Osteocyte (in vitro differentiated cells): ENCODE measurements around the gene FBH1. TPM values are rescaled to one million over a fixed set of nuclear protein-coding genes. Genes with fewer than 3 reads are reported as not detected.

ENCODE experiments used
- DNase-seq: peaks from one replicate; pipeline ENCODE4 v3.0.0; 2021; ENCODE audit warnings: mixed read lengths; ENCODE audit not compliant: unreplicated experiment; ENCODE audit errors: extremely low spot score
- H3K27ac Mint-ChIP-seq: one replicate; pipeline ENCODE4 v1.8.0; 2021; ENCODE audit warnings: mild to moderate bottlenecking, mixed read lengths; ENCODE audit not compliant: unreplicated experiment
- H3K27me3 Mint-ChIP-seq: one replicate; pipeline ENCODE4 v1.8.0; 2021; ENCODE audit warnings: mixed read lengths; ENCODE audit not compliant: unreplicated experiment
- H3K36me3 Mint-ChIP-seq: one replicate; pipeline ENCODE4 v1.8.0; 2021; ENCODE audit warnings: mixed read lengths; ENCODE audit not compliant: unreplicated experiment
- H3K4me1 Mint-ChIP-seq: one replicate; pipeline ENCODE4 v1.8.0; 2021; ENCODE audit warnings: mixed read lengths; ENCODE audit not compliant: unreplicated experiment
- H3K4me3 Mint-ChIP-seq: one replicate; pipeline ENCODE4 v1.8.0; 2021; ENCODE audit warnings: mild to moderate bottlenecking, moderate library complexity, mixed read lengths; ENCODE audit not compliant: unreplicated experiment
- H3K9me3 Mint-ChIP-seq: one replicate; pipeline ENCODE4 v1.8.0; 2021; ENCODE audit warnings: mixed read lengths; ENCODE audit not compliant: unreplicated experiment
- CTCF ChIP-seq: fragments of 200-600 bp; sonication (generic); IDR thresholded peaks from 2 replicates; pipeline ENCODE4 v1.5.0; 2021; ENCODE audit warnings: antibody characterized with exemption, mild to moderate bottlenecking, moderate library complexity
- total RNA-seq: library from RNA; stranded (reverse); gene quantifications from 2 replicates; pipeline ENCODE4 v1.2.1, GENCODE V29; 2021

Gene FBH1
- total RNA-seq, 1 donor from 2014 or later: 86.1 TPM

- no peaks in the 10 kb centered on the region for H3K36me3 Mint-ChIP-seq
These were observed 80.5 kb downstream of the FBH1 start for GRCh38 chr10:5970527-5970926.

GRCh38 chr10:5971315-5971832, 81.3 kb downstream of the FBH1 start:
- peaks cover 18% of the 10 kb centered on the region for H3K27me3 Mint-ChIP-seq
- H3K4me1 Mint-ChIP-seq: peaks cover 3% of the 10 kb centered on the region
- H3K4me3 Mint-ChIP-seq: no peak overlapping the region
- H3K9me3 Mint-ChIP-seq: no peaks in the 10 kb centered on the region
- no peak overlapping the region for H3K27ac Mint-ChIP-seq
- peak; percentile 57 for DNase-seq
- TF ChIP-seq CTCF: no peak
- H3K36me3 Mint-ChIP-seq: no peaks in the 10 kb centered on the region

More at GRCh38 chr10:5970527-5970926, 80.5 kb downstream of the FBH1 start:
- Mint-ChIP-seq H3K27ac (no peak overlapping the region), H3K9me3 (no peaks in the 10 kb centered on the region), H3K27me3 (peaks cover 18% of the 10 kb centered on the region), H3K4me1 (no peaks in the 10 kb centered on the region), H3K4me3 (no peak overlapping the region)
- TF ChIP-seq CTCF: no peak
- no peak for DNase-seq

- peaks cover 8% of the 10 kb centered on the region for H3K4me1 Mint-ChIP-seq
- H3K36me3 Mint-ChIP-seq: no peaks in the 10 kb centered on the region
- H3K9me3 Mint-ChIP-seq: no peaks in the 10 kb centered on the region
- DNase-seq: peak; percentile 21
- H3K4me3 Mint-ChIP-seq: no peak overlapping the region
- no peak overlapping the region for H3K27ac Mint-ChIP-seq
- no peak for TF ChIP-seq CTCF
- H3K27me3 Mint-ChIP-seq: peaks cover 18% of the 10 kb centered on the region
These were observed 81.8 kb downstream of the FBH1 start for GRCh38 chr10:5971886-5972285.

GRCh38 chr10:5973069-5973468, 83.0 kb downstream of the FBH1 start:
- H3K27ac Mint-ChIP-seq: no peak overlapping the region
- H3K27me3 Mint-ChIP-seq: peaks cover 18% of the 10 kb centered on the region
- H3K4me1 Mint-ChIP-seq: peaks cover 8% of the 10 kb centered on the region
- H3K9me3 Mint-ChIP-seq: no peaks in the 10 kb centered on the region
- H3K4me3 Mint-ChIP-seq: no peak overlapping the region
- no peaks in the 10 kb centered on the region for H3K36me3 Mint-ChIP-seq
- peak; percentile 13 for DNase-seq
- TF ChIP-seq CTCF: no peak

GRCh38 chr10:5975641-5976473, 85.8 kb downstream of the FBH1 start:
- Mint-ChIP-seq H3K27ac (no peak overlapping the region), H3K27me3 (peaks cover 29% of the 10 kb centered on the region), H3K36me3 (no peaks in the 10 kb centered on the region), H3K4me3 (peak overlapping the region; percentile 70), H3K4me1 (peaks cover 9% of the 10 kb centered on the region), H3K9me3 (no peaks in the 10 kb centered on the region)
- TF ChIP-seq CTCF: no peak
- peak; percentile 71 for DNase-seq
